Measurements from ENCODE around the gene ANKMY1. TPM values are rescaled to one million over a fixed set of nuclear protein-coding genes. Genes with fewer than 3 reads are reported as not detected.

ANKMY1 gene
- total RNA-seq, 6 experiments from 2014 or later: 6.6 to 11.0 (median 9.0) TPM

DNA sequence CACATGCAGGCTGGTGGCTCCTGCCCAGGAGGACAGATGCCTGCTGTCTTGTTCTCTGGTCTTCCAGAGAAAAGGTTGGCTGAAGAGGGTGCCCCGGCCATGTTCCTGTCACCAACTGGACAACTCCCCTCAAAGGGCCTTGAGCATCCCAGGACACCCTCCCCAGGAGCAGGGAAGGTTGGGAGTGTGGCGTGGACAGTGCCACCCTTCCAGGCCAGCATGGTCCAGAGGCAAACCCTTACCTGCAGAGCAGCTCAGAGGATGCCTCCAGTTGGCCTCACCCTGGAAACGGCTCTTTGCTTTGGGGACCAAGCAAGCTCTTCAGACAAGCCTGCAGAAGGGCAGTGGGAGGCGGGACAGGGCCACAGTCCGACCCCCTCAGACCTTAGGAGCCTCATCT is 127.2 kb downstream of the ANKMY1 start:
- no peak for ATAC-seq
- DNase-seq: peak in 2 of 3 donors; percentile 29

DNA sequence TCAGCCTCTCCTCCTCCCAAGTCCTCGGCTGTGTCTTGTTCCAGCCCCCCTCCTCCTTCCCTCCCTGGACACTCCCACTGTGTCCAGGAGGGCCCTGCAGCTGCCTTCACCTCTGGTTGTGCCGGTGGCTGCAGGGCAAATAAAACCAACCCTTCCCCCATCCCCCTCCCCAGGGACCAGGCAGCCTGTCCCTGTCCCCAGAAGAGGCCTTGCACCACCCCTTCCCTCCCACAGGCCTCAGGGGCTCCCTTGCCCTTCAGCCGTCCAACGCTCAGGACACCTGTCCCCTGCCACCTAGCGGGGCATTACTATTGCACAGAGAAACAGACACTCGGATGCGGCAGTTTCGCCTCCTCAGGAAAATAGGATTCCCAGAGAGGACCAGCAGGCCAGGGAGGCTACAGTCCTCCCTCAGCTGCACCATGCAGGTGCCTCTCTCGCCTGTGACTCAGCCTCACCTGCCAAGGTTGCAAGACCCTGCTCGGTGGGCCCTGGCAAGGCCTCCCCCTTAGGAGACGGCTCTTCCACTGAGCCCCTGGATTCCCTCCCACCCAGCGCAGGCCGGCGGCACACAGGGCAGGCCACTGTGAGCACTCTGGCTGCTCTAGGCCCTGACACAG is 127.8 kb downstream of the ANKMY1 start:
- 72% methylated on average over 5 of the region's 14 CpGs for WGBS (ENCODE audit: insufficient coverage, low coverage, low lambda C conversion rate, missing lambda C conversion rate)
- Histone ChIP-seq H3K27me3 (no peaks in the 10 kb centered on the region), H3K36me3 (no peaks in the 10 kb centered on the region), H3K4me3 (no peak overlapping the region), H3K9me3 (no peaks in the 10 kb centered on the region), H3K27ac (no peak overlapping the region), H3K4me1 (no peaks in the 10 kb centered on the region)
- TF ChIP-seq, protein P1, sequence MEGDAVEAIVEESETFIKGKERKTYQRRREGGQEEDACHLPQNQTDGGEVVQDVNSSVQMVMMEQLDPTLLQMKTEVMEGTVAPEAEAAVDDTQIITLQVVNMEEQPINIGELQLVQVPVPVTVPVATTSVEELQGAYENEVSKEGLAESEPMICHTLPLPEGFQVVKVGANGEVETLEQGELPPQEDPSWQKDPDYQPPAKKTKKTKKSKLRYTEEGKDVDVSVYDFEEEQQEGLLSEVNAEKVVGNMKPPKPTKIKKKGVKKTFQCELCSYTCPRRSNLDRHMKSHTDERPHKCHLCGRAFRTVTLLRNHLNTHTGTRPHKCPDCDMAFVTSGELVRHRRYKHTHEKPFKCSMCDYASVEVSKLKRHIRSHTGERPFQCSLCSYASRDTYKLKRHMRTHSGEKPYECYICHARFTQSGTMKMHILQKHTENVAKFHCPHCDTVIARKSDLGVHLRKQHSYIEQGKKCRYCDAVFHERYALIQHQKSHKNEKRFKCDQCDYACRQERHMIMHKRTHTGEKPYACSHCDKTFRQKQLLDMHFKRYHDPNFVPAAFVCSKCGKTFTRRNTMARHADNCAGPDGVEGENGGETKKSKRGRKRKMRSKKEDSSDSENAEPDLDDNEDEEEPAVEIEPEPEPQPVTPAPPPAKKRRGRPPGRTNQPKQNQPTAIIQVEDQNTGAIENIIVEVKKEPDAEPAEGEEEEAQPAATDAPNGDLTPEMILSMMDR (IDR thresholded peaks at IDR 0.05): no peak
- no peak for TF ChIP-seq POLR2A (IDR thresholded peaks at IDR 0.05)
- no peak for ATAC-seq
- peak; percentile 8 to 49 (median 39) for DNase-seq
- intact Hi-C loops (cut with DNase I): no loop called here

More for the DNA sequence above, 127.2 kb downstream of the ANKMY1 start:
- Histone ChIP-seq H3K27me3 (no peaks in the 10 kb centered on the region), H3K36me3 (no peaks in the 10 kb centered on the region), H3K4me1 (no peaks in the 10 kb centered on the region), H3K27ac (no peak overlapping the region), H3K4me3 (no peak overlapping the region), H3K9me3 (no peaks in the 10 kb centered on the region)
- WGBS (ENCODE audit: insufficient coverage, low coverage, low lambda C conversion rate, missing lambda C conversion rate): no CpG with 5 or more reads among the region's 5 CpGs
- intact Hi-C loops (cut with DNase I): no loop called here
- TF ChIP-seq, protein P1 (IDR thresholded peaks at IDR 0.05): no peak
- TF ChIP-seq POLR2A (IDR thresholded peaks at IDR 0.05): no peak

MicroRNAs encoded within 50 kb of the gene (microRNA counts, 767-probe panel; counts per million panel counts)
- 237 counts per million for microRNA hsa-miR-149-5p

Small RNA genes within 50 kb of the gene (microRNA-seq; reads per million reads assigned to microRNA genes)
- gene MIR149: 134 to 358 reads per million in 2 donors

Small RNA genes within 50 kb of the gene (small RNA-seq; reads per million reads assigned to genes)
- 0.19 to 0.39 reads per million in 2 experiments for gene MIR149

Other genes with a start within 250 kb of the ANKMY1 start
- 10 to 100 TPM; 20.7 to 44.5 (median 27.8) TPM for gene GPC1, start 122.3 kb downstream of the ANKMY1 start, total RNA-seq
- 1 to 10 TPM; 1.3 to 3.5 (median 2.1) TPM for gene DUSP28, start 2.4 kb upstream of the ANKMY1 start, total RNA-seq
- gene RNPEPL1, start 10.5 kb upstream of the ANKMY1 start, total RNA-seq: 100 to 1,000 TPM in 1 of 6 experiments, 10 to 100 TPM in 5; 24.7 to 105 (median 31.0) TPM
- 10 to 100 TPM in 2 of 6 experiments, 1 to 10 TPM in 4; 7.2 to 13.8 (median 9.1) TPM for gene CAPN10, start 28.7 kb upstream of the ANKMY1 start, total RNA-seq
- gene GPR35, start 67.5 kb upstream of the ANKMY1 start, total RNA-seq: 1 to 10 TPM in 2 of 6 experiments, under 1 TPM in 4; 0.11 to 1.2 (median 0.72) TPM
- not detected for gene AQP12B, start 124.9 kb upstream of the ANKMY1 start, total RNA-seq
- gene AQP12A, start 133.9 kb upstream of the ANKMY1 start, total RNA-seq: not detected